Cardiac fibroblast (primary cell): ENCODE data around the gene MAB21L1.

ENCODE experiments used
- DNase-seq, 2 donors: peaks; one replicate each; pipeline versions ENCODE4 v3.0.0 to v3.0.0-alpha.2; 2010; ENCODE audit warnings: low read depth in 2 of 2
- H3K4me3 ChIP-seq, 2 donors: replicated peaks in 1 of 2; 1 replicate in 1 of 2; 2 replicates in 1 of 2; pipeline ENCODE4 v1.5.1; 2011; ENCODE audit warnings: low read depth in 2 of 2, low read length in 2 of 2, mild to moderate bottlenecking in 2 of 2, moderate library complexity in 1 of 2
- TF ChIP-seq, protein P1 (sequence below): IDR thresholded peaks from one replicate; pipeline ENCODE4 v1.5.1; 2011; ENCODE audit warnings: low read depth, mild to moderate bottlenecking, low read length, inconsistent platforms

Gene MAB21L1

GRCh38 chr13:35475960-35476943 lies at the start of gene MAB21L1:
Gene MAB21L1, minus strand, starts transcription at chr13:35476689. Its CDS starts 551 bp downstream, at chr13:35476138.
- peak within 1 kb of the TSS; percentile 46 to 58 for H3K4me3 ChIP-seq
- DNase-seq, result peak; percentile 21 to 35
- TF ChIP-seq, protein P1, sequence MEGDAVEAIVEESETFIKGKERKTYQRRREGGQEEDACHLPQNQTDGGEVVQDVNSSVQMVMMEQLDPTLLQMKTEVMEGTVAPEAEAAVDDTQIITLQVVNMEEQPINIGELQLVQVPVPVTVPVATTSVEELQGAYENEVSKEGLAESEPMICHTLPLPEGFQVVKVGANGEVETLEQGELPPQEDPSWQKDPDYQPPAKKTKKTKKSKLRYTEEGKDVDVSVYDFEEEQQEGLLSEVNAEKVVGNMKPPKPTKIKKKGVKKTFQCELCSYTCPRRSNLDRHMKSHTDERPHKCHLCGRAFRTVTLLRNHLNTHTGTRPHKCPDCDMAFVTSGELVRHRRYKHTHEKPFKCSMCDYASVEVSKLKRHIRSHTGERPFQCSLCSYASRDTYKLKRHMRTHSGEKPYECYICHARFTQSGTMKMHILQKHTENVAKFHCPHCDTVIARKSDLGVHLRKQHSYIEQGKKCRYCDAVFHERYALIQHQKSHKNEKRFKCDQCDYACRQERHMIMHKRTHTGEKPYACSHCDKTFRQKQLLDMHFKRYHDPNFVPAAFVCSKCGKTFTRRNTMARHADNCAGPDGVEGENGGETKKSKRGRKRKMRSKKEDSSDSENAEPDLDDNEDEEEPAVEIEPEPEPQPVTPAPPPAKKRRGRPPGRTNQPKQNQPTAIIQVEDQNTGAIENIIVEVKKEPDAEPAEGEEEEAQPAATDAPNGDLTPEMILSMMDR, result no peak

GRCh38 chr13:35524171-35524570 lies 47.7 kb upstream of the MAB21L1 start:
- peak in 1 of 2 donors; percentile 19 for DNase-seq
- TF ChIP-seq, protein P1, result no peak
- no peak overlapping the region for H3K4me3 ChIP-seq

- TF ChIP-seq, protein P1, result no peak
- DNase-seq, result no peak
- no peak overlapping the region for H3K4me3 ChIP-seq
Measured at GRCh38 chr13:35518337-35518946, 42.0 kb upstream of the MAB21L1 start.

- no peak for DNase-seq
- no peak overlapping the region for H3K4me3 ChIP-seq
- TF ChIP-seq, protein P1, result no peak
Measured at GRCh38 chr13:35514801-35515502, 38.5 kb upstream of the MAB21L1 start.

DNA sequence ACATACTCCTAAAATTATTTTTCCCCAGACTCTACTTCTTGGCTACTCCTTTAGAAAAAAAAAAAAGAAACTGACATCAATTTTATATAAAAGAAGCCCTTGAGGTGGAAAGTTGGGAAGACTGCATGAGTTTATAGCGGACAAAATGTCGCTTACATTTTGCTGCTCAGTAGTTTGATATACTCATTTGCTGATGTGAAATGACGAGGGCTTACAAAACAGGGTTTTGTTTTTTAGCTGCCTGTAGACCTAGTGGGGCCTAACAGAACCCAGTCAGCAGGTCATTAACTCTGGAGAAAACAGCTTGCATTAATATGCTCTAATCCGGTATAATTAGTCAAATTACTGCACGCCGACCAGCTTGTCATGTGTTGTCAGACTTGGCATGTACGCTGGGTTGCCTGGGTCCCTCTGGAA lies 37.6 kb upstream of the MAB21L1 start:
- TF ChIP-seq, protein P1, result no peak
- no peak for DNase-seq
- no peak overlapping the region for H3K4me3 ChIP-seq

GRCh38 chr13:35512271-35512920 lies 35.9 kb upstream of the MAB21L1 start:
- TF ChIP-seq, protein P1, result no peak
- DNase-seq, result peak; percentile 95 to 96
- no peak overlapping the region for H3K4me3 ChIP-seq
